Pons (tissue), 1 donor: ENCODE measurements around the gene LRRC15.
A peak's percentile ranks its signal among the peaks of the same experiment; 100 is the strongest.

ENCODE experiments used
- DNase-seq: peaks from one replicate; pipeline ENCODE4 v3.0.0-alpha.2; 2016; ENCODE audit warnings: low spot score

LRRC15 gene

DNA sequence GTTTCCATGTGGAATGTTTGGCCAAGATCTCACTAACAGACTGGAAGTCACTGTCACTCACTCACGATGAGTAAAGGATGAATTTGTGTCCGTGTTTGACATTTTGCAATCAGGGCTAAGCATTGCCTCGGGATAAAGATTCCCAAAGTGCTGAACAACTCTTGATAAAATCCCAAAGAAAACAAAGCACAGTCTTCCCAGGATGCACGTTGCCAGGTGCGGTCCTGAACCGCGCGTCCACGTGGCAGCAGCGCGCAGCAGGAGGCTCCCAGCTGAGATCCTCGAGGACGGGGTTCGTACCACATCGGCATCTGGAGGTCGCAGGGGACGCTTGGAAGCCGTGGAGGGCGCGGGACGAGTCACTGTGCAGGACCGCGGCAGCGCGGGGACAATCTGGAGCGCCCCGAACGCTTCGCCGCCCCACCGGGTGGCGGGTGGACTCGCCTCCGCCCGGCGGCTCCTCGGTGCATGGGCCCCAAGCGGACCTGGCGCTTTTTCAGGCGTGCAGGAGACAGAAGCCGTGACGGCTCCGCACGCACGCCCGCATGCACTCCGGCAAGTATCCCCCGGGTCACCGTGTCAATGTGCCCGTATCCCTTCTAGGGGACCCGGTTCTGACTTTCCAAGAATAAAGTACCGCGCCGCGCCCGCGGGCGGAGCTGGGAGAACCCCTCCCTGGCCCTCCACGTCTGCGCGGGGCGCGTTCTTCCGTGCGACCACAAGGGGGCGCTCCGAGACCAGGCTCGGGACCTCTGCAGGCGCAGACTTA, 36.1 kb downstream of the LRRC15 start:
- peak; percentile 78 for DNase-seq

DNA sequence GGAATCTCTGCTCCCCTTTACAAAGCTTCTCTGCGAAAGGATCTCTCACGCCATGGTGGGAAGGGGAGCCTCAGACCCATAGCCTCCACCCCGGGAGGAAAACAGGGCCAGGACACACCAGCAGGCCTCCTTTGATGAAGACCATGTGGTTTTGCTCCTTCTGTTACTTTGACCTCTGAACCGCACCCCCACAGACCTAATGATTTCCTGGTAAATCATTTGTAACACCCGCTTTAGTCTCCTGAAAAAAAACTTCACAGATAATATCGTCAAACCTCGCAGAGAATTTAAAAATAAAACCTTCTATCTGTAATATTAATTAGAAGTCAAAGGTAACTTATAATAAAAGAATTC, 36.7 kb downstream of the LRRC15 start:
- DNase-seq = no peak

DNA sequence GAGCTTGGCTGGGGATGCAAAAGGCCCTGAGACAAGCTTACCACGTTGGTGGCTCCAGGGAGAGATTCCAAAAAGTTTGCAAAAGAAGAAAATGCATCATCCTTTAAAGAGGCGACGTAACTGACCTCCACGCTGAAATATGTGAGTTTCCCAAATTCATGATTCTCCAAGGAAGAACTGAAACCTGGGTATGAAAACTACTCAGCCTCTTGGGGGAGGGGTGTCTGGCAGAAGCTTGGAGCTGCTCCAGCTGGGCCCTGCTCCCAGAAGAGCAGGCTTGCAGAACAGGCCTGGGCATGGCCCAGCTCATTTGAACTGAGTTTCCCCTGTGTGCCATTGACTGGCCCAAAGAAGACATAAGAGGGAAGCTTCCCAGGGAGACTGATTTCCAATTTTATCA, 39.0 kb downstream of the LRRC15 start:
- DNase-seq = peak; percentile 49

DNA sequence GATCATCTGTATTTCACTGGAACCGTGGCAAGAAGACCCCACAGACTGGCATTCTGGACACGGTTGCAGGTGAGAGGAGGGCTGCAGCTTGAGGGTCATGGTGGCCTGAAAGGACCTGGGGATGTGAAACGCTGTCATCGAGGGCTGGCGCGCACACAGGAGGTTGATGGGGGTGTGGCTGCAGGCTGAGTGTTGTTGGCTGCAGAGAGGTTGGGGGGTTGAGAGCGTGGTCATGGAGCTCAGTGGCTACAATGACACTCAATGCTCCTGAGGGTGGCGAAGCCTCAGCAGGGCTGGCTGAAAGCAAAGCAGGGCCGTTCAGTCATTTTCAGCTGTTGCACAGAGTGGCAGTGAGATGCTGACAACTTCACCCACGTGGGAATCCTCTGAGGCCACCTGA, 39.4 kb downstream of the LRRC15 start:
- DNase-seq = no peak

DNA sequence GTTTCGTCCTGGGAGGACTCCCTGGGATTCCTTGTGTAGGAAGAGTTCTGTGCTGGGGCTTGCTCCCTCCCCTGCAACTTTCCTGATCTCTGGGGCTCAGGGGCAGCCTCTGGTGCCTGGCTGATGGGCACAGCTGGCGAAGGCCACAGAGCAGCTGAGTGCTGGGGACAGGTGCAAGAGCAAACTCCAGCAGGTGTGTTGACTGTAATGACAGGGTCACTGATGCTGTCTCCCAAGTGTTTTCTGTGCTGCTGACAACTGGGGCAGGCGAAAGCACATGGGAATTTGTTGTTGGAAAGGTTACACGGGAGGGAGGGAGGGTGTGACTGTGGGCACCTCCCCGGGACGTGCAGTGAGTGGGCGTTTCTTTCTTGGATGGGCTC, 40.0 kb downstream of the LRRC15 start:
- no peak for DNase-seq

DNA sequence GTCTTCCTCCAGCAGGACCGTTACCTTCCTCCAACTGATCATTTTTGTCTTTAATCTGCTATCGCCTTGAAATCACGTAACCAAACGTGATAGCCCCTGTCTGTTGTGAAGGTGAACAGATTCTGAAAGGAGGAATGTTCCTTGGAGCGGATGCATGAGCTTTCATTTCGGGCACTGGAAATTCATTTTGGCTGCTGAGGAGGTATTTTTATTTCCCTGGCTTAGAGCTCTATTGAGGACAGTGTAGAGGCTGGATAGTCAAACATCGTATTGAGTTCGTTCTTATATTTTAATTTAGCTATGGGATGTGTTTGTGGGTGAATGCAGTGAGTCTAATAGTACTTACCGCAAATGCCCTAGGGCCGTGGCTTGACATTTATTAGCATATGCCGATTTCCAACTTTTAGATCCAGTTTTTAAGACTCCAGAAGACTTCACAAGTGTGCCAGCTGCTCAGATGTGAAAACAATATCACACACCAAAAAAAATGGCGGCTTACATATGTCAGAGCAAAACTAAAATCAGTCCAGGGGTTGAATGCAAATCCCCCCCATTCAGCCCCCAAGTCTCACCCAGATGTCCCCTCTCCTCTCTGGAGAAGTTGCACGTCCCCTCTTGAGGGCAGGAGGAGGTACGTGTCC, 40.5 kb downstream of the LRRC15 start:
- DNase-seq = no peak

DNA sequence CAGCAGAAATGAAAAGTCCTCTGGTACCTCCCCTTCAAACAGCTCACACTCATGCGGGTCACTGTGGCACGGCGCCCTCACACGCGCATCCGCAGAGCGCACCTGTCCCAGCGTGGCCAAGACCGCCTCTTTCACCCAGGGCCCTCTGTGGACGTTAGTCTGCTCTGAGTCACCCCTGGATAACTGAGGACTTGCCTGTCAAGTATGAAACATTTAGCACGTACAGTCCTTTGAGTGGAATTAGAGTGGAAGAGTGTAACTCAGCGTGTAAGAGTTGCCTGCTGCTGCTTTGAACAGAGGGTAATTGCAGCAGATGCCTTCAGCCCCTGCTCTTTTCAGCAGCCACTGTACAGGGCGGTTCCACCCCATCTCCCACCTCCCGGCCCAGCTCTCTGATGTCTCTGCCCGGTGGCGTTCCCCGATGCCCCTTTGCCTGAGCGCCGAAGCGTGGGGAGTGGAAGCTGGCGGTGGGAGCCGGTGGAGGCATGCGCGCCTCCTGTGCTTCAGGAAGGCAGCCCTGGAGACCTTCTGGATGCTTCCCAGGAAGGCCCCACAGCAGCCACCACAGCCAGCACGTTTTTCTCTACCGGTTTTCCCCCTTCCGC, 41.4 kb downstream of the LRRC15 start:
- no peak for DNase-seq

DNA sequence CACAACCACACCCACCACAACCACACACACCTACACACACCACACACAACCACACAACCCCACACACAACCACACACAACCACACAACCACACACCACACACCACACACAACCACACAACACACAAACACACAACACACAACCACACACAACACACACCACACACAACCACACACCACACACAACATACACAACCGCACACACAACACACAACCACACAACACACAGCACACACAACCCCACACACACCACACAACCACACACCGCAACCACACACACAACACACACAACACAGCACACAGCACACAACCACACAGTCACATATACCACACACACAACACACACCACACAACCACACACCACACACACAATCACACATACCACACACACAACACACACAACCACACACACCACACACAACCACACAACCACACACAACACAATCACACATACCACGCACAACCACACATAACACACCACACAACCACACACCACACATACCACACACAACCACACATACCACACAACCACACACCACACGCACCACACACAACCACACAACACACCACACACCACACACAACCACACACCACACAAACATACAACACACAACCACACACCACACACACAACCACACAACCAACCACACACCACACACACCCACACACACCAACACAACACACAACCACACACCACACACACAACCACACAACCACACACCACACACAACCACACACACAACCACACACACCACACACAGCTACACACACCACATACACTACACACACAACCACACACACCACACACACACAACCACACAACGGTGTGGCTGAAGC, 42.1 kb downstream of the LRRC15 start:
- no peak for DNase-seq

DNA sequence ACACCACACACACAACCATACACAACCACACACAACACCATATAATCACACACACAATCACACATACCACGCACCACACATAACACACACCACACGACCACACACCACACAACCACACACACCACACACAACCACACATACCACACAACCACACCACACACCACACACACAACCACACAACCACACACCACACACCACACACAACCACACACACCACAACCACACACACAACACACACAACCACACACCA, 42.6 kb downstream of the LRRC15 start:
- DNase-seq = no peak

DNA sequence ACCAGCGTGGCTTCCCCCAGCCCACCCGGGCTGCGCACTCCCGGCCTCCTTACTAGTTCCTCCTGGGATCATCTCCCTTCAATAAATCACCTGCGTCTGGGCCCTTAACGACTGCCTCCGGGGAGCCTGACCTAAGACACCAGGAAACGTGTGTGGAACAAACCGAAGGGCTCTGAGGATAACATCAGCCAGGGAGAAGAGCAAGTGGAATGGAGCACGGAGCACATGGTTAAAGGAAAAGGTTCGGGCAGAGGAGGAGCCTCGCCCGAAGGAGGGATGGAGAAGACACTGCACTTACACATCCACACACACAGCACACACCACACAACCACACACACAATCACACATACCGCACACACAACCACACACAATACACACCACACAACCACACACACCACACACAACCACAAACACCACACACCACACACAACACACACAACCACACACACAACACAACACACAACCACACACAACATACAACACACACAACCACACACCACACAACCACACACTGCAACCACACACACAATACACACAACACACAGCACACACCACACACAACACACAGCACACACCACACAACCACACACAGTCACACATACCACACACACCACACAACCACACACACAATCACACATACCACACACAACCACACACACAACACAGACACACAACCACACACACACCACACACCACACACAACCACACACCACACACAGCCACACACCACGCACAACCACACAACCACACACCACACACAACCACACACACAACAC, 43.2 kb downstream of the LRRC15 start:
- DNase-seq = no peak

DNA sequence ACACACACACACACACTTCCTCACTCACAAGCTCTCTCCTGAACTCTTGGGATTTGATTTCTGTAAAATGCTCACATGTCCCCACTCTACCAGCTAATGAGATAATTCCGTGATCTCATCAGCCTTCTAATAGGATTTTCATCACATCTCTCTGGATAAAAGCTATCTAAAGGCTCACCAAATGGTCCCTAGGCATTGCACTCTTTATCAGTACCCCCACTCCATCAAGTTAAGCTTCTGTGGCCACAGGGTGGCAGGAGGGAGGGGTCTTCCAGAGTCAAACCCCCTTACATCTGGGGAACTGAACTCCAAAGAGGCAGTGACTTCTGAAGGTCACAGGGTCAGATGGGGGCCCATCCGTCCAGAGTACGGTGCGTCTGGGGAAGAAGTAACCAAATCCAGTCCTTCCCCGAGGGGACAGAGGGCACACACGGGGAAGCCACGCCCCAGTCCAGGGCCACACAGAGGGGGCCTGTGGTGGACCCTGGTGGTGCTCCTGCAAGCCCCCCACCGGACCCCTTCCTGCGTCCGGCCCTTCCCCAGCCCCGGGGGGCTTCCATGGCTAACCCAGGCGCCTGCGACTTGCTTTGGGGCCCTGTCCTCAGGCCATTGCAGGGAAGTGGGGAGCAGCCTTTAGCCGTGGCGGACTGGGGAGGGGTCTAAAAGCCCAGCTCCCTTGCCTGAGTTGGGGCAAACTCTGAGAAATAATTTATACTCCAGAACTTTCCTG, 44.0 kb downstream of the LRRC15 start:
- no peak for DNase-seq

DNA sequence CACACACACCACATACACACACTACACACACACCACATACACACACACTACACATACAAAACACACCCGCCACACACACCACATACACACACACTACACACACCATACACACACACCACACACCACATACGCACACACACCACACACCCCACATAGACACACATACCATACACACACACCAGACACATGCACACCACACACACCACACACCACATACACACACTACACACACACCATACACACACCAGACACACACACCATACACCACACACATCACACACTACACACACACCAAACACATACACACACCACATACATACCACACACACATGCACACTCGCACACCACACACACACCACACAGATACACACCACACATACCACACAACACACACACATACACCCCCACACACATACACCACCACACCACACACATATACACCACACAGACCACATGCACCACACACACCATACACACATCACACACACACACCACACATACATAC, 44.7 kb downstream of the LRRC15 start:
- DNase-seq = no peak

DNA sequence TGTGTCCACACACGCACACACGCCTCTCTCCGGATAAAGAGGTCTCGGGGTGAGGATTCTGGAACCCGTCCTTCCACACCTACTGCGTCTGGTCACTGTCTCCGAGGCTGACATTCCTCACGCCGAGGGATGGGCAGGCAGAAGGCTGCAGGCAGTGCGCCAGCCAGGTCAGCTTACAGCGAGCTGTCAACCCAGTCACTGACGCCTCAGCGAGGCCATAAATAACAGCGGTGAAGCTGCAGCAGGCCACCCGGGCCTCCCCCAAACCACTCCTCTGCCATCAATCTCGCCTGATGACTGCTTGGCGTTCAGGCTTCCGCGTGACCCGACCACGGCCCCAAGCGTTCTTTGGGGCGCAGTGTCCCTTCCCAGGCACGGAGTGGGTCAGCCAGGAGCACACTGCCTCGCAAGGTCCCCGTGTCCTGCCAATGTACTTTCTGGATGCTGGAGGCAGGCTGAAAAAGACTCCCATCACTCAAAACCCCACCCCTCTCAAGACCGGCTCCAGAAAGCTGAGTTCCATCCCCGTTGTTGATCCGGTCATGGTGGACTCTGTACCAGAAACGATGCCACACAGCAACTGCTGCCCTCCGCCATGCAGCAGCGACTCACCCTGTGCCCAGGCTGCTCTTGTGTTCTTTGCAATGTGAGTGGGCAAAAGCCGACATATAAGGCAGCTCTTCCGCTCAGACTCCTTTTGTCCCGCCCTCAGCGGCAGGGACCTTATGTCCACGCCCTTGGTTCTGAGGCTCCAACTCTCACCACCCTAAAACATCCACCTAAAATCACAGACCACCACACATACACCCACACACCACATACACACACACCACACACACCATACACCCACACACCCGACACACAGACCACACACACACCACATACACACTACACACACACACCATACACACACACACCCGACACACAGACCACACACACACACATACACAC, 45.5 kb downstream of the LRRC15 start:
- no peak for DNase-seq

DNA sequence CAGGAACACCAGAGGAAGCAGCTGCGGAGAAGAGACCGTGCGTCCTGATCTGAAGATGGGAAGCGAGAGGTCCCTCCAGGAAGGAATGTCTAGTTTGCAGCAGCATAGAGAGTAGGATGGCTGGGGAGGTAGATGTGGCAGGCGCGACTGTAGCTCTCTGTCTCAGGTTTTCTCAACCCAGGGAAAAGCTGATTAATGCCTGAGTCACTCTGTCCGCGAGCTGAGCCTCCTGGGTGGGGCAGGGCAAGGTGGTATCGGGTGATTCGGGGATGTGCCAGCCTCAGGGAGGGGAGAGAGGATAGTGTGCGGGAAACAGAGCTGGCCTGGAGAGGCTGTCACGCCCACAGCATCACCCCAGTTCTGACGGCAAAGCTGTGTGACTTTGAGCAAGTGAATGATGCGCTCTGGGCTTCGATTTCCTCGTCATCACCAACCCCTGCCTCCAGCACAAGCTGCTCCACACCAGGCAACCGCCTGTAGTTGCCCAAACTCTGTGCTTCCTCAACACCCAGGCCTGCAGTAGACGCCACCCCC, 46.8 kb downstream of the LRRC15 start:
- no peak for DNase-seq

DNA sequence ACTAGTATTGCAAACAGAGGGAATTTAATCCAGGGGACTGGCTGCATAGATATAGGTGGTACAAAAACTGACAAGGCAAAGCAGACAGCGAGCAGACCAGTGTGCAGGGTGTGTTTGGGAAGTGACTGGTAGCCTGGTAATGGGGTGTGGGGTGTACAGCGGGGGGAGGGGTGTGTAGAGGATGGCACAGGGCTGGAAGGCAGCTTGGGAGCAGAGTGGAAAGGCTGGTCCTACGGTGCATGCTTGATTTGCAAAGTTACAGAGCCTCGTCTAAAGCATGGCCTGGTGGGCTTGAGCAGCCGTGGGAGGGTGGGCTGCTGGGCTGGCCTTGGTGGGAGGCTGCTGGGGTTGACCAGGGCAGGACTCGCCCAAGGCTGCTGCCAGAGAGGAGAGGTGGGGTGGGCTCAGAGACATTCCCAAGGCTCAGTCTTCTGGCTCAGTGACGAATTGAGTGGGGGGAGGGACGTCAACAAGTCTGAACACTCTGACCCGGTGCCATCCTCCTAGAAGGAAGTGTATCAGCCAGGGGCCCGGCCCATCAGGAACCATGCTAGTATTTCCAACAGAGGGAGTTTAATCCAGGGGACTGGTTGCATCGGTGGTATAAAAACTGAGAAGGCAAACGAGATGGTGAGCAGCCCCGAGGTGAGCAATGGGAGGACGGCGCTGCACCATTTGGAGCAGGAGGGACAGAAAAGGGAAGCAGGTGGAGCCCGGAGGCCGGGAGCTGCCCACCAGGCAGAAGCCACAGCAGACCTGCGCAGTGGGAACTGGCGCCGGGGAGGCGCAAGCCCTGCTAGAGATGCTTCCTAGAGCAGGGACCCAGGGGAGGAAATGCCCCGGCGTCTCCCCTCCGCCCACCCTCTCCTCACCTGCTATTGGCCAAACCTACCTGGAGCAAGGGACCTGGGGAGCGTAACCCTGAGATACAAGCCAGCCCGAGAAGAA, 47.6 kb downstream of the LRRC15 start:
- no peak for DNase-seq

DNA sequence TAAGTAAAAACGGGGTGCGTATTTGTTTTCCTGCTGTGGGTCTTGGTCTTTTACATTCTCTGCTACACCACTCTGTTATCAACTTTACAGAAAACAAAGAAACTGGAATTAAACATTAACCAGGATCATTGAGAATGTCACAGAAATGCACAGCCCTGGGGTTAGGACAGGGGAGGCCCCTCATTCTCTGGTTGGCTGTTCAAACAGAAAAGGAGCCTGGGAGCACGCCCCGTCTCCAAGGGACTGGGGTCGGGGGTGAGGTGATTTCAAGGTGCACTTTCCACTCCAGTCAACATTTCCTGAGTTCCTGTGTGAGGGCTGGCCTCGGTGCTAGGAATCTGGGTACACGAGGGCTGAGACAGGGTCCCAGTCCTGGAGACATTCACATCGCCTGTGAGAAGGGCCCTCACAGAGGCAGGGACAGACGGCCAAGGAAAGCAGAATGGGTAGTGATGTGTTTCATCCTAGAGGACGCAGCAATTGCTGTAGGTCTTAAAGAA, 48.7 kb downstream of the LRRC15 start:
- DNase-seq = no peak

DNA sequence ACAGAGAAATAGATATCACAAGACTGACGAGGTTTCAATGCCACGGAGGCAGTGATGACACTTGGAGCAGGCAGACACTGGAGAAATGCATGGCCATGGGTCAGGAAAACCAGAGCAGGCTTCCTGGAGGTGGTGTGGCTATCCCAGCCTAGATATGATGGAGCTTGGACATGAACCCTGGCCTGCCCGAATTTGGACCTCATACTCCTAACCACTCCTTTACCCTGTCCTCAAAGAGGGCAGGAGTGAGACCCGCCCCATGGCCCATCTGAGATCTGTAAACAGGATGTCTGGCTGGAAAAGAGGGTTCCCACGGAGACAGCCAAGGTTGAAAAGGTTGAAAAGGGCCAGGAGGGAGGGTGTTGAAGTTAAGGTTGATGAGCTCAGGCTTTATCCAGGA, 49.4 kb downstream of the LRRC15 start:
- DNase-seq = no peak

DNA sequence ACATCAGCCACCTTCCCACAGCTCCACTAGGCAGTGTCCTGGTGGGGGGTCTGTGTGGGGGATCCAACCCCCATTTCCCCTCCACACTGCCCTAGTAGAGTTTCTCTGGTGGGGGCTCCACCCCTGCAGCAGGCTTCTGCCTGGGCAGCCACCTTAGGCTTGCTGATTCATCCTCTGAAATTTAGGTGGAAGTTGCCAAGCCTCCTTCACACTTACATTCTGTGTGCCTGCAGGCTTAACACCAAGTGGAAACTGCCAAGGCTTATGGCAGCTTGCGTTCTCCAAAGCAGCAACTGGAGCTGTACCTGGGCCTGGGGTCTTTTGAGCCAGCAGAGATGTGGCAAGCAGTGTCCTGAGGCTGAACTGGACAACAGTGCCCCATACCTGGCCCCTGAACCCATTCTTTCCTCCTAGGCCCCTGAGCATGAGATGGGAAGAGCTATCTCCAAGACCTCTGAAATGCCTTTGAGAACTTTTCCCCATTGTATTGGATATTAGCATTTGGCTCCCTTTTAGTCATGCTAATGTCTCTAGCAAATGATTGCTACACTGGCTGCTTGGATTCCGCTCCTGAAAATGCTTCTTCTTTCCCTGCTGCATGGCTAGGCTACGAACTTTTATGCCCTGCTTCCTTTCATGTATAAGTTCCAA, 50.9 kb downstream of the LRRC15 start:
- no peak for DNase-seq
